ENCODE results near the gene CFAP47. TPM values are rescaled to one million over a fixed set of nuclear protein-coding genes. Genes with fewer than 3 reads are reported as not detected.
"Not testable (repeated sequence)": the region's sequence is repeated elsewhere in the genome, so short reads cannot be mapped to it uniquely, and the experiment has no call there.

CFAP47 gene
- total RNA-seq, 1 donor from 2014 or later: not detected

- H3K4me1 ChIP-seq: no peaks in the 10 kb centered on the region
- intact Hi-C loops (cut with DNase I): no loop called here
- H3K36me3 ChIP-seq: no peaks in the 10 kb centered on the region
- no peak for TF ChIP-seq CTCF (IDR thresholded peaks at IDR 0.05)
- H3K4me3 ChIP-seq: no peak overlapping the region
- H3K27ac ChIP-seq: no peak overlapping the region
- no peaks in the 10 kb centered on the region for H3K27me3 ChIP-seq
- no peak for DNase-seq
- no peak for ATAC-seq
- no peaks in the 10 kb centered on the region for H3K9me3 ChIP-seq
These were observed 167.8 kb downstream of the CFAP47 start for GRCh38 chrX:36087366-36087765.

GRCh38 chrX:36088939-36089338 lies 169.4 kb downstream of the CFAP47 start:
- H3K36me3 ChIP-seq; DNase-seq; intact Hi-C loops (cut with DNase I); ATAC-seq; H3K9me3 ChIP-seq; H3K4me1 ChIP-seq; H3K4me3 ChIP-seq; H3K27me3 ChIP-seq; H3K27ac ChIP-seq: not testable (repeated sequence)

DNA sequence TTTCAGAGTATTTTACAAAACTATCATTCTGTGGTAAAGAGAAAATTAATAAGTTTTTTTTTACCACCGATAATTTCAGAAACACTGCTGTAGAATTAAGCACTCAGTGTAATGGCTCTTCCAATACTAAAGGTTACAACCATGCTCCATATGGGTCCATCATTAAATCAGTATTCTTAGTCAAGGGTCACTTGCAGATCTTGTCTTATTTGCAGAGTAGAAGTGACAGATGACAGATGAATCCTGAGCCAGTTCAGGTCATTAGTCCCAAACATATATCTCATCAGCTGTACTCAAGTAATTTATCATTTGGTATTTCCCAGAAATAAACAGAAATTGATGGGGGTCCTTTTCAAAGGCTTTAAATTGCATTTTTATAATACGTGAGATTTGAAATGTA lies 182.9 kb downstream of the CFAP47 start:
- no peak for ATAC-seq
- H3K9me3 ChIP-seq: no peaks in the 10 kb centered on the region
- H3K4me1 ChIP-seq: no peaks in the 10 kb centered on the region
- intact Hi-C loops (cut with DNase I): no loop called here
- no peaks in the 10 kb centered on the region for H3K36me3 ChIP-seq
- H3K4me3 ChIP-seq: no peak overlapping the region
- H3K27me3 ChIP-seq: no peaks in the 10 kb centered on the region
- no peak overlapping the region for H3K27ac ChIP-seq
- TF ChIP-seq CTCF (IDR thresholded peaks at IDR 0.05): no peak
- no peak for DNase-seq

- no peak for TF ChIP-seq CTCF (IDR thresholded peaks at IDR 0.05)
- H3K4me1 ChIP-seq: no peaks in the 10 kb centered on the region
These were observed 196.7 kb downstream of the CFAP47 start for GRCh38 chrX:36116222-36116621.

DNA sequence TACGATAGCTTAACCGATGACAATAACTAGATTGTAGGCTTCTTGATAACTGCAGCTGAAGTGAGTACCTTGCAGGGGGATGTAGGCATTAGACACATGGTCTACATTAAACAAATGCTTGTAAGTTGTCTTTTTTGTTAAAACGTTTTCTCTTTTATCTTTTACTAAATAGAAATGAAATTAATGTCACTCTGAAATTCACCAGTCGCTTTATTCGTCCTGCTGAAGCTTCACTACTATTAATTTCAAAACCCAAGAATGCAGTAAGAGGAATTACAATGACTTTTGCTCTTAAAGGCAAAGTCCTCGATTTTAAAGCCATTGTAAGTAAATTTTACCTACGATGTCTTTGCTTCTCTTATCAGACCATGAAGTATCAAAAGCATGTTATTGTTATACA lies 239.7 kb downstream of the CFAP47 start:
- no peak for ATAC-seq
- intact Hi-C loops (cut with DNase I): no loop called here
- H3K27me3 ChIP-seq: no peaks in the 10 kb centered on the region
- H3K27ac ChIP-seq: no peak overlapping the region
- no peaks in the 10 kb centered on the region for H3K36me3 ChIP-seq
- no peak overlapping the region for H3K4me3 ChIP-seq
- TF ChIP-seq CTCF (IDR thresholded peaks at IDR 0.05): no peak
- H3K9me3 ChIP-seq: no peaks in the 10 kb centered on the region
- DNase-seq: no peak
- H3K4me1 ChIP-seq: no peaks in the 10 kb centered on the region

More at GRCh38 chrX:36116222-36116621, 196.7 kb downstream of the CFAP47 start:
- DNase-seq (no peak), ATAC-seq (no peak)
- Histone ChIP-seq H3K36me3 (no peaks in the 10 kb centered on the region), H3K27ac (no peak overlapping the region), H3K4me3 (no peak overlapping the region), H3K27me3 (no peaks in the 10 kb centered on the region), H3K9me3 (no peaks in the 10 kb centered on the region)
- intact Hi-C loops (cut with DNase I): no loop called here

DNA sequence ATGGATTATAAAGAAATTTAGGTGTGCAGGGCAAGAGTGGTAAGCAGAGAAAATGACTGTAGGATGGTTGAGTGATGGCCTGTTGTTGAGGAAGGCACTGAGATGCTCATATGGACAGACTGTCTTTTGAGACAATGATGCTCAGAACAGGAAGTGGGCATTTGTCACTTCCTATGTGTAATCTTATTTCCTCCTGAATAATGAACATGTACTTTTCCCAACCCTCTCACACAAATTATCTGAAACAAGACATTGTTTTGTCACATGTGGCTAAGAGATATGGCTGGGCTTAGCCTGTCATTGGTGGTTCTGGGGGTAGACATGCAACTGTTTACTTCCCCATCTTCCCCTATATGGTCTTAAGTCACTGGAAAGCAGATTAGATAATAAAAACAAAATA lies 240.5 kb downstream of the CFAP47 start:
- no peaks in the 10 kb centered on the region for H3K27me3 ChIP-seq
- ATAC-seq (no peak), DNase-seq (no peak)
- no peak overlapping the region for H3K27ac ChIP-seq
- no peaks in the 10 kb centered on the region for H3K9me3 ChIP-seq
- intact Hi-C loops (cut with DNase I): no loop called here
- H3K4me3 ChIP-seq: no peak overlapping the region
- H3K36me3 ChIP-seq: no peaks in the 10 kb centered on the region
- no peaks in the 10 kb centered on the region for H3K4me1 ChIP-seq
- no peak for TF ChIP-seq CTCF (IDR thresholded peaks at IDR 0.05)
